Activated T-helper 1 cell treated with anti-CD3 and anti-CD28 coated beads, Interleukin-12 subunit alpha, Interleukin-12 subunit beta, Interleukin-2, Interleukin-4 antibody, amounts not matched to agents 30 ng/mL and 10 ng/mL and 1 ng/mL, durations not matched to agents 14 hours and 24 hours and 36 hours (primary cell): ENCODE results near the gene KRTAP10-4. TPM values are rescaled to one million over a fixed set of nuclear protein-coding genes. Genes with fewer than 3 reads are reported as not detected.
A peak's percentile ranks its signal among the peaks of the same experiment; 100 is the strongest.
"Not testable (repeated sequence)": the region's sequence is repeated elsewhere in the genome, so short reads cannot be mapped to it uniquely, and the experiment has no call there.

Source experiments
- DNase-seq: peaks from one replicate; pipeline ENCODE4 v3.0.0; 2021; ENCODE audit warnings: low spot score
- H3K27ac Mint-ChIP-seq: one replicate; pipeline ENCODE4 v1.8.0; 2021; ENCODE audit warnings: mild to moderate bottlenecking, mixed read lengths
- H3K27me3 Mint-ChIP-seq: one replicate; pipeline ENCODE4 v1.8.0; 2022; ENCODE audit warnings: mild to moderate bottlenecking, moderate library complexity, mixed read lengths; ENCODE audit not compliant: insufficient read depth
- H3K36me3 Mint-ChIP-seq: one replicate; pipeline ENCODE4 v1.8.0; 2021; ENCODE audit warnings: low read depth, mixed read lengths
- H3K4me1 Mint-ChIP-seq: one replicate; pipeline ENCODE4 v1.8.0; 2021; ENCODE audit warnings: low read depth, mixed read lengths
- H3K4me3 Mint-ChIP-seq: one replicate; pipeline ENCODE4 v1.8.0; 2021; ENCODE audit warnings: mild to moderate bottlenecking, moderate library complexity, mixed read lengths
- H3K9me3 Mint-ChIP-seq: one replicate; pipeline ENCODE4 v1.8.0; 2021; ENCODE audit warnings: mixed read lengths
- intact Hi-C: fragments of 100-400 bp; cut with micrococcal nuclease; formaldehyde crosslinking; loops from one replicate; pipeline ENCODE4 v1.15.1; 2024
- total RNA-seq: library from RNA; stranded (reverse); gene quantifications from 2 replicates; pipeline ENCODE4 v1.2.3, GENCODE V29; 2022

The KRTAP10-4 gene
- total RNA-seq, 1 donor from 2014 or later, result not detected

DNA sequence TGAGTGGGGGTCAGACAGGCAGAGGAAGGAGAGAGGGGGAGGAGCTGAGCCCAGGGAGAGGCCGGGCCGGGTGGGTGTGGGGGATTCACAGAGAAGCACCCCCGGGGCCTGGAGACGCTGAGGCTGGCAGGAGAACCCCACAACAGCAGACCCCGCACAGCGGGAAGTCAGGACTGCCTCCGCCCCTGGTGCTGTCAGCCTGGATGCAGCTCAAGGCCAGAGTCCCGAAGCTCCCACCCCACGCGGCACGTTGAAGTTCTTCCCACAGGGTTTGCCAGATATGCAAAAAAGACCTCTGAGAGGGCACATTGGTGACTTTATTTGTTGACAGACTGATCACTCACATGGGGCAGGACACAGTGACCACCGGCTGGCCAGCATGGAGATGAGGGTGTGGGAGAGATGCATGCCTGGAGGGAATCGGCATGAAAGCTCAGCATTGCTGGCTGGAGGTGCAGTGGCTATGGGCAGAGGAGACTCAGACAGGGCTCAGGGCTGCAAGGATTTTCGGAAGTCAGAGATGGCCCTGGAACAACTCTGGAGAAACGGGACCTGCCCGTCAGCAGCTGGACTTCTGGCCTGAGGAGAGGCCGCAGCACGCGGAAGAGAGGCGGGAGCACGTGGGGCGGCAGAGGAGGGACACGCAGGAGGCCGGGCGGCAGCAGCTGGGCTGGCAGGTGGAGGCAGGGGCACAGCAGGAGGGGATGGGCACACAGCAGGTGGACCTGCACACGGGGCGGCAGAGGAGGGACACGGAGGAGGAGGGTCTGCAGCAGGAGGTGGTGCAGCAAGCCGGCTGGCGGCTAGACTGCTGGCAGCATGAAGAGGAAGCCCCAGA lies 15.8 kb upstream of the KRTAP10-4 start:
- Mint-ChIP-seq H3K27ac (no peak overlapping the region), H3K4me1 (no peaks in the 10 kb centered on the region), H3K36me3 (peaks cover 7% of the 10 kb centered on the region), H3K27me3 (peaks cover 15% of the 10 kb centered on the region), H3K9me3 (peaks cover 15% of the 10 kb centered on the region), H3K4me3 (no peak overlapping the region)
- no peak for DNase-seq
- intact Hi-C loops, result no loop called here

DNA sequence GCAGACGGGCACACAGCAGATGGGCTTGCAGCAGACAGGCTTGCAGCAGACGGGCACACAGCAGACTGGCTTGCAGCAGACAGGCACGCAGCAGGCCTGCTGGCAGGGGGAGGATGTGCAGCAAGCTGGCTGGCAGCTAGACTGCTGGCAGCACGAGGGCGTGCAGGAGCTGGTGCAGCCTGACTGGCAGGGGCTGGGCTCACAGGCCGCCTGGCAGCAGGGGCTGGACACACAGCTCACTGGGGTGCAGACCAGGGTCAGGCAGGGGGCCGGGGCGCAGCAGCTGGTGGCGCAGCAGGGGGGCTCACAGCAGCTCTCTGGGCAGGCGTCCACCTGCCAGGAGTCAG lies 15.2 kb upstream of the KRTAP10-4 start:
- H3K4me3 Mint-ChIP-seq, intact Hi-C loops, H3K27ac Mint-ChIP-seq, H3K4me1 Mint-ChIP-seq, DNase-seq, H3K36me3 Mint-ChIP-seq: not testable (repeated sequence)
- H3K27me3 Mint-ChIP-seq, result peaks cover 15% of the 10 kb centered on the region
- peaks cover 15% of the 10 kb centered on the region for H3K9me3 Mint-ChIP-seq

DNA sequence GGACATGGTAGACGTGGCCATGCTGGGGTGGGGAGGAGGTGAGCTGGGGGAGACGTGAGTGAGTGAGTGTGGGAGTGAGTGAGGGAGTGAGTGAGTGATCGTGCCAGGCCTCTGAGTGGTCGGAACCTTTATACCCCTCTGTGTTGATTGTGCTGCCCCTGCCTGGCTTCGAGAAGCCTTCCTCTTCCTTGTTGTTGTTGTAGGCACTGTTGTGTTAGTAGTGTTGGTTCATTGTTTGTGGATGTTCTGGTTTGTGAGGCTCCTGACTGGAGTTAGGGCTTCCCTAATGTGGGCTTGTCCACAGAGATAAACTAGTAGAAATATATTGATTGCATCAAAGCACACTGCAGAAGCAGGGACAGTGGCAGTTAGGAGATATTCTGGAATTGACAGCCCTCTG lies 14.8 kb upstream of the KRTAP10-4 start, which contains the start of gene KRTAP10-3:
TSS of gene KRTAP10-3 (minus strand) at position 101 of the 400 bp plus-strand sequence. CDS start at position 21, 80 bp downstream.
- Mint-ChIP-seq H3K9me3 (peaks cover 15% of the 10 kb centered on the region), H3K4me3 (no peak within 1 kb of the TSS), H3K27ac (no peak within 1 kb of the TSS), H3K36me3 (peaks cover 7% of the 10 kb centered on the region), H3K4me1 (no peaks in the 10 kb centered on the region), H3K27me3 (peaks cover 15% of the 10 kb centered on the region)
- intact Hi-C loops, result no loop called here
- no peak for DNase-seq

DNA sequence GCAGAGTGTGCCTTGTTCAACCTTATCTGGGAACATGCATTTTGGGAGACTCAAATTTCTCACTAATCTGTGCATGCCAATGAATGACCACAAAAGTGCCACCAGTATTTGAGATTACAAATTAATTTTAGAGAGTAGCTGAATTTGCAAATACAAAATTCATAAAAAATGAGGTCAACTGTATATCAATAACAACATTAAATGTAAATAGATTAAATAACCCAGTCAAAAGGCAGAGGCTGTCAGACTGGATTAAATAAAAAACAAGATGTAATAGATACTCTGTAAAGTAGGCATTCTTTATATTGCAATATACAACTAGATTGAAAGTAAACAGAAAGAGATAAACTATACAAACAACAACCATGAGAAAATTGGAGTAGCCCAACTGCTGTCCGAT lies 9.4 kb upstream of the KRTAP10-4 start:
- peaks cover 4% of the 10 kb centered on the region for H3K36me3 Mint-ChIP-seq
- intact Hi-C loops, result no loop called here
- H3K4me1 Mint-ChIP-seq, result peaks cover 16% of the 10 kb centered on the region
- DNase-seq, result no peak
- H3K27ac Mint-ChIP-seq, result no peak overlapping the region
- no peak overlapping the region for H3K4me3 Mint-ChIP-seq
- peaks cover 10% of the 10 kb centered on the region for H3K27me3 Mint-ChIP-seq
- peaks cover 15% of the 10 kb centered on the region for H3K9me3 Mint-ChIP-seq

DNA sequence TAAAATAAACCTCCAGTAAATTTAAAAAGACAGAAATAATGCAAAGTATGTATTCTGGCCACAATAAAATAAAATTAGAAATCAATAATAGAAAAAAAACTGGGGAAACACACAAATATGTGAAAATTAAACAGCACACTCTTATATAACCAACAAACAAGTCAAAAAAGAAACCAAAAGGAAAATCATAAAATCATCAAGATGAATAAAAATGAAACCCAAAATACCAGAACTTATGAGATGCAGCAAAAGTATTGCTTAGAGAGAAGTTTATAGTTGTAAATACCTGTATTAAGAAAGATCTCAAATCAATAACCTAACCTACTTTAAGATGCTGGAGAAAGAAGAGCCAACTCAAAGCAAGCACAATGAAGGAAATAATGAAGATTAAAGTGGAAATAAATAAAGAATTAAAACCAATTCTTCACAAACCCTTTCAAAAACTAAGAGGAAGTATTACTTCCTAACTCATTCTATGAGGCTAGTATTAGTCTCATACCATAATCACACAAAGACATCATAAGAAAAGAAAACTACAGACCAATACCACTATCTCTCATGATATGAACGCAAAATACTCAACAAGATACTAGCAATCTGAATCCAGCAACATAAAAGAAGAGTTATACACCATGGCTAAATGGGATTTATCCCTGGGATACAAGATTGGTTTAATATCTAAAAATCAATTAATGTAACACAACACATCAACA lies 8.5 kb upstream of the KRTAP10-4 start:
- intact Hi-C loops, result no loop called here
- peaks cover 15% of the 10 kb centered on the region for H3K9me3 Mint-ChIP-seq
- H3K4me1 Mint-ChIP-seq, result peaks cover 16% of the 10 kb centered on the region
- H3K27me3 Mint-ChIP-seq, result peaks cover 6% of the 10 kb centered on the region
- peaks cover 4% of the 10 kb centered on the region for H3K36me3 Mint-ChIP-seq
- peak overlapping the region; percentile 9 for H3K4me3 Mint-ChIP-seq
- DNase-seq, result no peak
- peak overlapping the region; percentile 46 for H3K27ac Mint-ChIP-seq

DNA sequence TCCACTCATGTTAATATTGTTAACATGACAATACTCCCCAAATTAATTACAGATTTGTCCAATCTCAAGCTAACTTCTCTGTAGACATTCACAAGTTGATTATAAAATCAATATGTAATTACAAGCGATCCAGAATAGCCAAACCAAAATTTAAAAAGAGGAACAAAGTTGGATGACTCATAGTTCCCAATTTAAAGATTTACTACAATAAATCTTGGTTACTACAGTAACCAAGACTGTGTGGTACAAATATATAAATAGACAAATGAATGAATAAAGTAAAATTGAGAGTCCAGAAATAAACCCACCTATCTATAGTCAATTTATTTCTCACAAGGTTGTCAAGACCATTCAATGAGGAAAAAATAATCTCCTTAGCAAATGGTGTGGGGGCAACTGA lies 7.1 kb upstream of the KRTAP10-4 start:
- no peaks in the 10 kb centered on the region for H3K36me3 Mint-ChIP-seq
- peaks cover 6% of the 10 kb centered on the region for H3K27me3 Mint-ChIP-seq
- intact Hi-C loops, result no loop called here
- H3K4me1 Mint-ChIP-seq, result peaks cover 16% of the 10 kb centered on the region
- no peak for DNase-seq
- H3K27ac Mint-ChIP-seq, result no peak overlapping the region
- H3K4me3 Mint-ChIP-seq, result no peak overlapping the region
- H3K9me3 Mint-ChIP-seq, result peaks cover 10% of the 10 kb centered on the region

DNA sequence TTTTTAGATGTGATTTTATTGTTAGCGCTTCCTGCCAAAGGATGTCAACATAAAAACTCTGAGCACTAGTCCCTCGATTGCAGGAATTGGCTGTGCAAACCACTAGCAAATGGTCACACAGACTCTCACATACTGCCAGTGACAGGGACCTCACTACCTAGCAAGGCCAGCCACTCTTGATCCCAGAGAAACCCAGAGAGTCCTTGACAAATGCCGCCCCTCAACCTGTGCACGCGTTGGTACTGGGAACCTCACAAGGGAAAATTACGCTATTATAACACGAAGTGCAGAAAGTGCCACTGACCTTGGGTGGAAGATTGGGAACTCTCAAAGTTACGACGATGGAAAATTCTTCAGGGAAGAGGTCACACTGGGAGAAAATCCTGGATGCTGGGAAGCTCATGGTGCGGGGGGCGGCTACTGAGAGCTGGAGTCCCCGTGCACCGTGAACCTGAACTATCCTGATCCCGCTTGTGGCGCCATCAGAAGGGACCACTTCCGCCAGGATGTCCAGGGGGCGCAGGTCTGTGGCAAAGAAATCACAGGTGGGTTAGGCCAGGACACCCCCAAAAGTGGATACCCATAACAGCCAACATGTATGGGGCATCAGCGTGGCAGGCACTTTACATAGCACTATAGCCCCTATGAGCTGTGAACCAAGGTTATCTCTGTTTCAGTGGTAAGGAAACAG lies 5.9 kb upstream of the KRTAP10-4 start:
- Mint-ChIP-seq H3K27me3 (peaks cover 6% of the 10 kb centered on the region), H3K36me3 (no peaks in the 10 kb centered on the region), H3K9me3 (peaks cover 6% of the 10 kb centered on the region), H3K27ac (no peak overlapping the region), H3K4me1 (peaks cover 16% of the 10 kb centered on the region), H3K4me3 (no peak overlapping the region)
- DNase-seq, result no peak
- intact Hi-C loops, result no loop called here

DNA sequence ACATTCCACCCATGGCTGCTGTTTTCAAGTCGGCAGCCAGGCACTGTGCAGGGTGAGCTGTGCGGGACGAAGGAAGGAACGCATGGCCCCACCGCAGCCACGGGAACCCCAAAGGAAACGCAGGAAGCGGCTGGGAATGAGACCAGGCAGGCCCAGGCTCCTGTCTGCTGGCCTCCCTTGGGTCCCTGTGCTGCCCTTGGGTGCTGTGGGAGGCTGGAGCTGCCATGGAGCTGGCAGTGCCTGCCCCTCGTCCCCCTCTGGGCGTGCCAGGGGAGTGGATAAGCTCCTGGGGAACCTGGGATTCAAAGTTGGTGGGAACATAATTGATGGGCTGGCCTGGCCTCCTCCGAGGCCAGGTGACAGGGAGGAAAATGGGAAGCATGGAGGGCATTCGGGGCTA lies 5.3 kb upstream of the KRTAP10-4 start:
- Mint-ChIP-seq H3K27me3 (peaks cover 6% of the 10 kb centered on the region), H3K9me3 (peaks cover 5% of the 10 kb centered on the region), H3K4me3 (no peak overlapping the region), H3K27ac (no peak overlapping the region), H3K36me3 (no peaks in the 10 kb centered on the region), H3K4me1 (peaks cover 16% of the 10 kb centered on the region)
- DNase-seq, result no peak
- intact Hi-C loops, result no loop called here

DNA sequence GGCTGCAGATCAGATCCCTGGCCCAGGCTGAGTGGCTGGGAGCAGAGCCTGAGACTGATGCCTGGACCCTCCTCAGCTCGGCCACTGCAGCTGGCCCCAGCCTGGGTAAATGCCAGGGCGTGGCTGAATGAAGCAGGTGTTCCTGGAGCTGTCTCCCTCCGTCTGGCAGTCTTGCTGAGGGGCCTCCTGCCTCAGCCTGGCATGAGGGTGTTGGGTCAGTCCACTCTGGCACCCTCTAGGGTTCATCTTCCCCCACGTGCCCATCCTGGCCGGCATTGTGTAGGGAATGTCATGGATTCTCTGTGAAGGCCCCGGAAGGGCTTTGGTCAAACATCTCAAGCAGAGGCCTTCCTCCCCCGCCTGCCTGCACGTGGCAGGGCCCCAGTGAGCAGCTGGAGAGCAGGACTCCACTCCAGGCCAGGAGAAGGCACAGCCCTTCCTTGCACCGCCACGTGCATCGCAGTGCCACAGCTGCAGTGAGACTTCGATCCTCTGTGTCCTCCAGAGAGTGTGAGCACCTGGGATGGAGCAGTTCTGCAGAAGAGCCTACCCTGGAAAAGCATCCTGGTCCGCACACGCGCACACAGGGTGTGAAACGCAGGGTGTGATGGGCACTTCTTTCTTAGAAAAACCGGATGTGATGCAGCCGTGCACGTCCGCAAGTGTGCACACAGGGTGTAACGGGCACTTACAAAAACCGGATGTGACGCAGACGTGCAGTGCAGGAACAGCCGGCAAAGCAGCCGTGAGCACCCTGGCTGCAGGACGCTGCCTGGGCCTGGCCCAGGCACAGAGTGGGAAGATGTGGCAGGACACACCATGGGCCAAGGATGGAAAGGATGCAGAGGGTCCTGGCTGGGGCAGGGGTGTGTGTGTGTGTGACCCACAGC lies 4.6 kb upstream of the KRTAP10-4 start:
- Mint-ChIP-seq H3K27ac (no peak overlapping the region), H3K9me3 (peaks cover 5% of the 10 kb centered on the region), H3K36me3 (no peaks in the 10 kb centered on the region), H3K4me1 (peaks cover 16% of the 10 kb centered on the region), H3K4me3 (no peak overlapping the region), H3K27me3 (peaks cover 6% of the 10 kb centered on the region)
- intact Hi-C loops, result no loop called here
- DNase-seq, result no peak

DNA sequence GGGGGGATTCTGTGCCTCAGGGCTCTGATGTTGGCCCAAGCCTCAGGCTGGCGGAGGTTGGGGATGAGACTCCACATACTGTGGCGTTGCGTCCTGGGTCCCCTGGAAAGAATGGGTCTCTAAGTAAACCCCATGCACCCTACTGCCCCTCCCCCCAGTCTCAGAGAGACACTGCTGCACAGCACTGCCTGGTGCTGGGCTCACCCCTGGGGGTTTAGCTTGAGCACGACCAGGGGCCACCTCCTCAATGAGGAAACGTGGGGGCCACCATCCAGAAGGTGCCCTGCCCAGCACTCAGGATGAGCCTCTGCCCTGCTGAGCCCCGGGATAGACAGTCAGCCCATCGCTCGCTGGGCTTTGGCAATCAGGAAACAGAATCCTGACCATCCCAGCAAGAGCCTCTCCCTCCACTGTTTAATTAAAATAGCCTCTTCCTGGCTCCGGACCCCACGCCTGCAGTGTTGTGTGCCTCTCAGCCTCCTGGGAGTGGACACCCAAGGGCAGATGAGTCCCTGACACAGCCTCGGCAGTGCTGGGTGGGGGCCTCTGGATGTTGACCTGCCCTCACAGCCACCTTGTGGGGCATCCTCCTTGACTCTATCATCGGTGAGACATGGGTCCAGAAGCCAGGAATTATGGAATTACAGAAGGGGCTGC lies 3.5 kb upstream of the KRTAP10-4 start:
- H3K27me3 Mint-ChIP-seq, result peaks cover 6% of the 10 kb centered on the region
- H3K36me3 Mint-ChIP-seq, result no peaks in the 10 kb centered on the region
- DNase-seq, result no peak
- intact Hi-C loops, result no loop called here
- peaks cover 5% of the 10 kb centered on the region for H3K9me3 Mint-ChIP-seq
- H3K4me1 Mint-ChIP-seq, result peaks cover 6% of the 10 kb centered on the region
- no peak overlapping the region for H3K4me3 Mint-ChIP-seq
- no peak overlapping the region for H3K27ac Mint-ChIP-seq

DNA sequence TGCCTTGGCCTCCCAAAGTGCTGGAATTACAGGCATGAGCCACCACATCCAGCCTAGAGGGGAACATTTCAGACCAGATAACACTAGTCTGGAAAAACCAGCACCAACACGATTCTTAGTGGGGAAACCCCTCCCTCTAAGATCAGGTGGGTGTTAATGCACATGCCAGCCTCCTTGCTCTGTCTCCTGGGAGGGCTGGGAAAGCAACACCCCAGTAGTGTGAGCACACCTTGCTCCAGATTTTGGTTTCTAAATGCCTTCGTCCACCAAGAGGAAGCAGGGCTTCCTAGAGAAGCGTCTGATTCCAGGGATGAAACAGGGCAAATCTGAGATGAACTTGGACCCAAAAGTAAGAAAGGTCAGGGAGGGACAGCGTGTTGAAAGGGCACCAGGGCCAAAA lies 2.2 kb upstream of the KRTAP10-4 start:
- Mint-ChIP-seq H3K36me3 (no peaks in the 10 kb centered on the region), H3K27me3 (peaks cover 6% of the 10 kb centered on the region), H3K4me1 (no peaks in the 10 kb centered on the region), H3K9me3 (peaks cover 11% of the 10 kb centered on the region), H3K4me3 (no peak overlapping the region), H3K27ac (no peak overlapping the region)
- intact Hi-C loops, result no loop called here
- DNase-seq, result no peak
